NCI-H2171 treated with DMSO at 0.1 percent for 48 hours (cell line): ENCODE measurements around the gene PPP1R13L.
A peak's percentile ranks its signal among the peaks of the same experiment; 100 is the strongest.

ENCODE experiments used
- DNase-seq: peaks from one replicate; lab custom pipeline; 2025; lab: John Stamatoyannopoulos, UW

Gene PPP1R13L, protein sequence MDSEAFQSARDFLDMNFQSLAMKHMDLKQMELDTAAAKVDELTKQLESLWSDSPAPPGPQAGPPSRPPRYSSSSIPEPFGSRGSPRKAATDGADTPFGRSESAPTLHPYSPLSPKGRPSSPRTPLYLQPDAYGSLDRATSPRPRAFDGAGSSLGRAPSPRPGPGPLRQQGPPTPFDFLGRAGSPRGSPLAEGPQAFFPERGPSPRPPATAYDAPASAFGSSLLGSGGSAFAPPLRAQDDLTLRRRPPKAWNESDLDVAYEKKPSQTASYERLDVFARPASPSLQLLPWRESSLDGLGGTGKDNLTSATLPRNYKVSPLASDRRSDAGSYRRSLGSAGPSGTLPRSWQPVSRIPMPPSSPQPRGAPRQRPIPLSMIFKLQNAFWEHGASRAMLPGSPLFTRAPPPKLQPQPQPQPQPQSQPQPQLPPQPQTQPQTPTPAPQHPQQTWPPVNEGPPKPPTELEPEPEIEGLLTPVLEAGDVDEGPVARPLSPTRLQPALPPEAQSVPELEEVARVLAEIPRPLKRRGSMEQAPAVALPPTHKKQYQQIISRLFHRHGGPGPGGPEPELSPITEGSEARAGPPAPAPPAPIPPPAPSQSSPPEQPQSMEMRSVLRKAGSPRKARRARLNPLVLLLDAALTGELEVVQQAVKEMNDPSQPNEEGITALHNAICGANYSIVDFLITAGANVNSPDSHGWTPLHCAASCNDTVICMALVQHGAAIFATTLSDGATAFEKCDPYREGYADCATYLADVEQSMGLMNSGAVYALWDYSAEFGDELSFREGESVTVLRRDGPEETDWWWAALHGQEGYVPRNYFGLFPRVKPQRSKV

DNA sequence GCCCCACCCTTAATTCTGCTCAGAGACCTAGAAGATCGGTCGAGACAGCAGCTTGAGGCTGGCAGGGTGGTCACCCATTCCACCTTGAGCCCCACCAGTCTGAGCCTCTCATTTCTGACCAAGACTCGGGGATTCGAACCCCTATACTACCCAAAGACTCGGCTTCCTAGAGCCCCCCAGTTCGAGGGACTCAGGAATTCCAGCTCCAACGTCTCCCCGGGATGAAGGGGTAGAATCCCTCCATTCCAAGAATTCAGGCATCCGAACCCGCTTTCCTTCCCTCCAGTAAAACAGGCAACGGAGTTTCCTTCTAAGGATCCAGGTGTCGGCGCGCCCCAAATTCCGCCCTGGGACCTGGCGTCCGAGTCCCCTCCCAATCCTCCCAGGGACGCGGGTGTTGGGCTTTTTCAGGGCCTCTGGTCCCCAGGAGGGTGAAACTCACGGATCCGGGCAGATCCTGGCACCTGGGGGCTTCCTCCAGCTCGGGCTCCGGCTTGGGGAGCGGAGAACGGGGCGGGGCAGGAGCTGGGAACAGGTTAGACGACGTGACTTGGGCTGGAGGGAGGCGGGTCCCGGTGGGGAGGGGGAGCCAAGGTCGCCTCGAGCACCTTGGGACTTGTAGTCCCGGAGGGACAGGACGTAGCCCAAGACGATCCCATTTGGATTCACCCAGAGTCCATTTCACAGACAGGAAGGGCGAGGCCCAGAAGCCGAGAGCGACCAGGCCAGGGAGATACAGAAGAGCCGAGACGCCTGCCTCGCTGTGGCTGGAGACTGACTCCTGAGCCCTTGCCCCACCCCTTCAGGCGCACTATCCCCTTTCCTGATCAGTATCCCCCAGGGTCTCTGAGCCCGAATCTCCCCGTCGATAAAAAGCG, at the start of gene PPP1R13L:
Gene PPP1R13L (minus strand): TSS at position 513 of the 878 bp plus-strand sequence. CDS start 6,751 bp downstream, outside the sequence.
- DNase-seq: peak; percentile 85

DNA sequence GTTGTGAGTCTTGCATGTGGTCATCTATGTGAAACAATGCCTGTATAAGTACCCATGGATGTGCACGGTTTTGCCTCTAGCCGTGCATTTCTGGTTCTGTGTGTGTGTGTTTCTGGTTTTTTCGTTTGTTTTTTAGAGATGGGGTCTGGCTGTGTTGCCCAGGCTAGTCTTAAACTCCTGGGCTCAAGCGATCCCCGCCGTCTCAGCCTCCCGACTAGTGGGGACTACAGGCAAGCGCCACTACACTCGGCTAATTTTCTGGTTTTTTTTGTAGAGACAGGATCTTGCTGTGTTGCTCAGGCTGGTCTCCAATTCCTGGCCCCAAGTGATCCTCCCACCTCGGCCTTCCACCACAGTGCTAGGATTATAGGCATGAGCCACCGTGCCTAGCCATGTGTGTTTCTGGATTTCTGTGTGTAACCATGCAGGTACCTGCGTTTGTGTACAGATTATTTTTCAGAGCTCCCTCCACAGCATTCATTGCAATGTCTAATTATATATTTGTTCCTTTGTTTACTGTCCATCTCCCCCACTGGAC, 47.0 kb upstream of the PPP1R13L start:
- DNase-seq: no peak

DNA sequence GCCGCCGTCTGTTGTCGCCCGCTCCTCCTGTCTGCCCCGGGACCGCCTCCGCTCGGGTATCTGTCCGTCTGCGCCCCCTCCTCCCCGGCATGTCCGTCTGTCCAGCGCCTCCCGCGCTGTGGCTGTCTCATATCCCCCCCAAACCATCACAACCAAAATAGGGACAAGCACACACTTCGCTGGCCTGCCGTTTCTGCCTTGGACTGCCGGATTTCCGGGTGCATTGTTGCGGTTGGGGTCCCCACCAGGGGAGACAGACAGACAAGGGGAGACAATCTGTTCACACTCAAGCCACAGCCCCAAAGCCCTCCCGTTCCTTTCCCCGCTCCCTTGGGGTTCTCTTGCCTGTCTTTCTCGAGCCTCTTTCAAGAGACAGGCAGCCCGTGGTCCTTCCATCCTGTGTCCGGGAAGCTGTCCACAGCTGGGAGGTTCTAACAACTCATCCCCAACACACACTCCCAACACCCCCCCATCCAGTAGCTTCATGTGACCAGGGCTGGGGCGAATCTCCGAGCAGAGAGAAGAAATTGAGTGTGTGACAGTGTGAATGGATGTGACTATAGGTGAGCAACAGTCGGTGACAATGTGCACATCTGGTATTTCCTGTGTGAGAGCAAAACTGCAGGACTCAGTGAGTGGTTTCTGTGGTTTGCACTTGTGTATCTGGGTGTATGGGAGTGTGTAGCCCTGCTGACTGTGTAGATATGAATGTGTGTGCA, 46.4 kb upstream of the PPP1R13L start:
- no peak for DNase-seq

GRCh38 chr19:45450012-45450333, 45.1 kb upstream of the PPP1R13L start:
- DNase-seq: no peak

DNA sequence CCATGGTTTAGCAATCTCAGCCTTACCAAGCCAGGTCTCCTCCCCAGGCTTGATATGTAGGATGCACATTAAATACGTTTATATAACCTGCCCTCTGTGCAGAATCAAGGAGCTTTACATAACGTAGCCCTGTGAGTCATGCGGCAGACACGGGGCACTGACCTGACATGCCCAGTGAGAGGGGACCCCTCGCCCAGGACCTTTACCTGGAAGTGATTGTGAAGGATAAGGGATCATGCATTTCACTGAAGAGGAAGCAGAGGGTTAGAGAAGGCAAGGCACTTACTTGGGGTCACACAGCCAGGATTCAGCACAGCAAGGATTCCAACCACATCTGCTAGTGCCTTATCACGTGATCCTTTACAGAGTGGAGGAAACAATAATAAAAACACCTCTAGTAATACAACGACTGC, 44.0 kb upstream of the PPP1R13L start:
- peak; percentile 17 for DNase-seq

GRCh38 chr19:45448425-45448756, 43.5 kb upstream of the PPP1R13L start:
- DNase-seq: no peak

DNA sequence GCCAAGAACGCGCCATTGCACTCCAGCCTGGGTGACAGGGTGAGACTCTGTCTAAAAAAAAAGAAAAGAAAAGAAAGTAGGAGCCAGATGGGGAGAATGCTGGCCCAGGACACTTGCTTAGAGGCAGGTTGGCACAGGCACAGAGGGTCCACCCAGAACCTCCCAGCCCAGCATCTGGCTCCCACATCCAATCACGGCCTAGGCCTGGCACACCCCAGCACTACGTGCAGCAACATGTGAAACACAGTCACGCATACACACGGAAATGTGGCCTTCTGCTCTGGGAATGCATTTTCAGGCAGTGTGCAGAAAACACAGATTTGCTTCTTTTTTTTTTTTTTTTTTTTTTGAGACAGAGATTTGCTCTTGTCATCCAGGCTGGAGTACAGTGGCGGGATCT, 42.1 kb upstream of the PPP1R13L start:
- DNase-seq: peak; percentile 96

GRCh38 chr19:45446295-45446694, 41.4 kb upstream of the PPP1R13L start:
- DNase-seq: peak; percentile 14

DNA sequence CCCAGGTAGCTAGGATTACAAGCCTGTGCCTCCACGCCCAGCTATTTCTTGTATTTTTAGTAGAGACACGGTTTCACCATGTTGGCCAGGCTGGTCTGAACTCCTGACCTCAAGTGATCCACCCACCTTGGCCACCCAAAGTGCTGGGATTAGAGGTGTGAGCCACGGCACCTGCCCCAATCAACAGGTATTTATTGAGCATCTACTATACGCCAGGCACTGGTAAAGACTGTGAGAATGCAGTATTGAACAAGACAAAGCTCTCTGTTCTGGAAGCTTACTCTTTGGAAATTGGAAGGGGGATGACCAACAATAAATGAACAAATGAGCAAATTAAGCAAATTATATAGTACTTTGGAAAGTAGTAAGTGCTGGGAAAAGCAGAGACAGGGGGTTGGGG, 40.3 kb upstream of the PPP1R13L start:
- DNase-seq: no peak

- DNase-seq: peak; percentile 39
Measured at GRCh38 chr19:45444318-45445041, 39.6 kb upstream of the PPP1R13L start.

- peak; percentile 83 for DNase-seq
Measured at GRCh38 chr19:45443462-45444317, 38.8 kb upstream of the PPP1R13L start.

GRCh38 chr19:45442778-45443461, 38.1 kb upstream of the PPP1R13L start:
- peak; percentile 35 for DNase-seq

GRCh38 chr19:45442408-45442777, 37.5 kb upstream of the PPP1R13L start:
- DNase-seq: no peak

DNA sequence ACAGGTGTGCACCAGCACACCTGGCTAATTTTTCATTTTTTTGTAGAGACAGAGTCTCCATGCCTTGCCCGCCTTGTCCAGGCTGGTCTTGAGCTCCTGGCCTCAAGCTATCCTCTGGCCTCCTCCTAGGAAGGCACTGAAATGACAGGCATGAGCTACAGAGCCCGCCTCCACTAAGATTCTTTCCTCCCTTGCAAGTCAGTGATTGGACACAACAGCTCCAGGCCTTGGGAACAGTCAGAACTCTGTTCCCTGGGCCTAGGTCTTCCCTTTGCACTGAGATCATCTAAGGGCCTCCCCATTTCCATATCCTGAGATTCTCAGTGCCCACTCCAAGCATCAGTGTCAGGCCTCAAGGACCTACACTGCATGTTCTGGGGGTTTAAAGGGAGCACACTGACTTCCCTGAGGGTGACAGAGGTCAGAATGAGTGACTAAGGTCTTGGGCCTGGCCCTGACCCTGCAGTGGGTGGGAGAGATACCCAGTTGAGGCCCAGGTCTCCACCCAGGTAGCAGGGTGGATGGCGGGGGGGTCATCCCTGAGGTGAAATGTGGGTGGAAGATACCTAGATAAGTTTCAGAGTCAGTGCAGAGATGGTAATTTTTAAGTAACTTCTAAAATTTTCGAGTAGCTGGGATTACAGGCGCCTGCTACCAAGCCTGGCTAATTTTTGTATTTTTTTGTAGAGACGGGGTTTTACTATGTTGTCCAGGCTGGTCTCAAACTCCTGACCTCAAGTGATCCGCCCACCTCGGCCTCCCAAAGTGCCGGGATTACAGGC, 36.2 kb upstream of the PPP1R13L start:
- no peak for DNase-seq

DNA sequence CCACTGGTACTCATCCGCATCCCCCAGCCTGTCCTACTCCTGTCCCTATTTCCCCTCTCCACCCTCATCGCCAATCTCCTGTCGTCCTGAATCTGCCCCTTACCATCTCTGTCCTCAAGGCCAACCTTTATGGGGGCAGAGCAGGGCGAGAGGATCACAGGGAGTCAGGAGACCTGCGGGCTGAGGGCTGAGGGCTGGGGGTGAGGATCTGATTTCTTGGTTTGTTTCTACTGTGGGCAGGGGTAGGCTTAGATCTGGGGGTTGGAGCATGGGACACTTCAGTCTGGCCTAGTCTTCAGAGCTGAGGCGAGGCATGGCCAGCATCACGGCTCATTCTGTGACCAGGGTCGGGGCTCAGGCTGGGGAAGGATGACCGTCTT, 35.4 kb upstream of the PPP1R13L start:
- no peak for DNase-seq

DNA sequence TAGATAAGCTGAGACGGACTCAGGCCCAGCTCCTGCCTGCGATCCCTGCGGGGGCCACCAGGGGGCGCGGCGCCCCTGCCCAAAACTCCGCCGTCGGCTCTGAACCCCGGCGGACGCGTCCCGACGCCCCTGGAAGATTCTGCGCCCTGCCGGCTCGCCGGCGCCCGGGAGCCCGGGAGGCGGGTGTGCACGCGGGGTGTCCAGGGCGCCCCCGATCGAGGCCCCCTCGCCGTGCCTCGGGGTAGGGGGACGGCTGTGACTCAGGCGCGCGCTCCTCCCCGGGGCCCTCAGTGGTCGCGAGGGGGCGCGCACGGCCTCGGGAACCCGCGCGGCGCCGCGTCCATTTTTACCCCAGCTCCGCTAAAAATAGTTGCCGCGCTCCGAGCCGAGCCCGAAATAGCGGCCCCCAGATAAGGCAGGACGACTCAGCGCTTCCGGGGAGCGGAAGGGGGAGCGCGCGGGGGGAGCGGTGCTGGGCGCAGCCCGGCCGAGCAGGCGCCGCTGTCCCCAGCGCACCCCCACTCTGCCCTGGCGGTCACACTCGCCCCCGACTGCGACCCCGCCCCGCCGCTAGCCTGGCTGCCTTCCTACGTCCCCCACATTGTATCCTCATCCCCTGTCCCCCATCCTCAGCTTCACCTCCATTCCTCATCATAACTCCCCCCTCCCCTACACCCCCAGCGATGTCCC, 34.8 kb upstream of the PPP1R13L start:
- peak; percentile 85 for DNase-seq

DNA sequence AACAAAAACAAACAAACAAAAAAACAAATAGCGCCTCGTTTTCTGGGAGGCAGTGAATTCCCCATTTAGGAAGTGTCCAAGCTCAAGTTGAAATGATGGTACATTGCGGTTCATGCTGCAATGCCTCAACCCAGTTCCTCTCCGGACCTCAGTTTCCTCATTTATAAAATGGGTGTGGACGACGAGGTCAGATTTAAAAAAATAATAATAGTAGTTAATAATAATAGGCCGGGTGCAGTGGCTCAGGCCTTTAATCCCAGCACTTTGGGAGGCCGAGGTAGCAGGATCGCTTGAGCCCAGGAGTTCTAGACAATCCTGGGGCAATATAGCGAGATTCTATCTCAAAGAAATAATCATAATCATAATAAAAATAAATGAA, 34.3 kb upstream of the PPP1R13L start:
- no peak for DNase-seq

- no peak for DNase-seq
Measured at GRCh38 chr19:45437328-45437727, 32.5 kb upstream of the PPP1R13L start.
